CD4-positive, alpha-beta memory T cell (primary cell): ENCODE results near the gene PCSK6. TPM values are rescaled to one million over a fixed set of nuclear protein-coding genes. Genes with fewer than 3 reads are reported as not detected.
"Not testable (repeated sequence)": the region's sequence is repeated elsewhere in the genome, so short reads cannot be mapped to it uniquely, and the experiment has no call there.

Source experiments
- CTCF ChIA-PET: fragments of 350-600 bp; sonication (Branson Sonifier 250); formaldehyde crosslinking; loops from one replicate; lab custom pipeline; 2021; ENCODE audit warnings: inconsistent platforms; ENCODE audit not compliant: partially characterized antibody; lab: Charles Lee
- POLR2A ChIA-PET: fragments of 350-600 bp; sonication (Branson Sonifier 250); formaldehyde crosslinking; loops from one replicate; lab custom pipeline; 2021; ENCODE audit not compliant: partially characterized antibody; lab: Charles Lee
- DNase-seq, 5 donors: peaks; one replicate each; pipeline versions ENCODE4 v3.0.0 to v3.0.0-alpha.2; 2020 to 2022; ENCODE audit warnings: mixed read lengths in 1 of 5
- H3K27ac ChIP-seq: one replicate; pipeline ENCODE4 v1.7.0; 2013; ENCODE audit warnings: low read depth, low read length
- H3K27me3 ChIP-seq: 2 replicates; pipeline ENCODE4 v1.7.0; 2013; ENCODE audit warnings: mild to moderate bottlenecking, low read length, moderate library complexity; ENCODE audit not compliant: insufficient read depth
- H3K36me3 ChIP-seq: 2 replicates; pipeline ENCODE4 v1.7.0; 2013; ENCODE audit warnings: mild to moderate bottlenecking, low read length, moderate library complexity; ENCODE audit not compliant: insufficient read depth
- H3K4me1 ChIP-seq: 2 replicates; pipeline ENCODE4 v1.7.0; 2013; ENCODE audit warnings: mild to moderate bottlenecking, low read length, moderate library complexity; ENCODE audit not compliant: insufficient read depth
- H3K4me3 ChIP-seq, 2 donors: one replicate each; pipeline ENCODE4 v1.7.0; 2013; ENCODE audit warnings: low read length in 2 of 2, mild to moderate bottlenecking in 1 of 2
- H3K9me3 ChIP-seq, 2 donors: one replicate each; pipeline ENCODE4 v1.7.0; 2013; ENCODE audit warnings: low read length in 2 of 2, control low read depth in 1 of 2; ENCODE audit not compliant: control insufficient read depth in 1 of 2
- H3K27ac Mint-ChIP-seq, 7 donors: one replicate each; pipeline ENCODE4 v1.8.0; 2020 to 2021; ENCODE audit warnings: mixed read lengths in 7 of 7, mild to moderate bottlenecking in 6 of 7, inconsistent platforms in 3 of 7, moderate library complexity in 3 of 7
- H3K27me3 Mint-ChIP-seq, 2 donors: one replicate each; pipeline ENCODE4 v1.8.0; 2020 to 2021; ENCODE audit warnings: mixed read lengths in 2 of 2
- H3K36me3 Mint-ChIP-seq, 2 donors: one replicate each; pipeline ENCODE4 v1.8.0; 2020 to 2021; ENCODE audit warnings: mixed read lengths in 2 of 2, inconsistent platforms in 1 of 2, mild to moderate bottlenecking in 1 of 2
- H3K4me1 Mint-ChIP-seq, 4 donors: one replicate each; pipeline ENCODE4 v1.8.0; 2020 to 2021; ENCODE audit warnings: mixed read lengths in 4 of 4, mild to moderate bottlenecking in 1 of 4
- H3K4me3 Mint-ChIP-seq, 8 donors: one replicate each; pipeline ENCODE4 v1.8.0; 2020 to 2021; ENCODE audit warnings: mixed read lengths in 8 of 8, mild to moderate bottlenecking in 7 of 8, moderate library complexity in 6 of 8, inconsistent platforms in 3 of 8
- H3K9me3 Mint-ChIP-seq, 8 donors: one replicate each; pipeline ENCODE4 v1.8.0; 2020 to 2021; ENCODE audit warnings: mixed read lengths in 8 of 8, mild to moderate bottlenecking in 5 of 8, inconsistent platforms in 3 of 8, moderate library complexity in 1 of 8
- intact Hi-C: fragments of 100-400 bp; cut with micrococcal nuclease; formaldehyde crosslinking; loops from one replicate; pipeline ENCODE4 v1.15.1; 2023
- polyA plus RNA-seq, 2 donors: library from polyadenylated mRNA; unstranded; fragments of 300-500 nt; fragmentation: Illumina TruSeq; gene quantifications; one replicate each; pipeline ENCODE4 v1.2.3, GENCODE V29; 2021
- total RNA-seq, 2 experiments: library from RNA; stranded (reverse); gene quantifications; one replicate each; pipeline ENCODE4 v1.2.3, GENCODE V29; 2021

The PCSK6 gene
- total and polyA plus RNA-seq, 4 experiments from 2014 or later = 0.08 to 0.53 (median 0.32) TPM

DNA sequence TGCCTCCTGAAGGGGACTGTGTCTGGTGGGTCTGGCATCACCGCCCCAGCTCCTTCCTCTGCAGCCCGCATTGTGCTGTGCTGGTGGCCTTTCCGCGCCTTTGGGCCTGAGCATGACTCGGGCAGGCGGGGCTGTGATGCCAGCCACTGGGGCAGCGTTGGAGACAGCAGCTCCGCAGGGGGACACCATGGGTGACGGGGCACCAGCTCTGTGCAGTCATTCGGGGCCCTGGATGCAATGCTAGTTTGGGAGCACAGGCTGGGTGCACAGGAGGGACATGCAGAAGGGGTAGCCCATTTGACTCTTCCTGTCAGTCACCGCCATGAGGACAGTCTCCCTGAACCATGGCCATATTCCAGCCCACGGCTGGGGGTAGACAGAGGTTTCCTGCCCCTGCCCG lies 110.6 kb downstream of the PCSK6 start:
- Mint-ChIP-seq H3K27ac (no peak overlapping the region), H3K9me3 (no peaks in the 10 kb centered on the region), H3K4me1 (peaks cover 0 to 2% (median 0%) of the 10 kb centered on the region in 4 donors), H3K36me3 (no peaks in the 10 kb centered on the region), H3K27me3 (peaks cover 2 to 4% of the 10 kb centered on the region in 2 donors), H3K4me3 (no peak overlapping the region)
- ChIA-PET CTCF (no interaction called here), POLR2A (no interaction called here)
- Histone ChIP-seq H3K27ac (no peak overlapping the region), H3K4me1 (no peaks in the 10 kb centered on the region), H3K9me3 (no peaks in the 10 kb centered on the region), H3K36me3 (no peaks in the 10 kb centered on the region), H3K27me3 (no peaks in the 10 kb centered on the region), H3K4me3 (no peak overlapping the region)
- no peak for DNase-seq
- intact Hi-C loops = no loop called here

- peak overlapping the region in 1 of 8 donors; percentile 31 for H3K4me3 Mint-ChIP-seq
- H3K36me3 ChIP-seq = no peaks in the 10 kb centered on the region
- H3K27ac ChIP-seq = no peak overlapping the region
- H3K4me1 ChIP-seq = no peaks in the 10 kb centered on the region
- no peak overlapping the region for H3K27ac Mint-ChIP-seq
- H3K27me3 Mint-ChIP-seq = peaks cover 2 to 4% of the 10 kb centered on the region in 2 donors
- CTCF ChIA-PET = interaction anchor here (0.6 kb wide), 1 partner anchor 135 kb away, joined by 4 read pairs; no protein-coding TSS in a partner anchor
- H3K9me3 ChIP-seq = no peaks in the 10 kb centered on the region
- no peaks in the 10 kb centered on the region for H3K27me3 ChIP-seq
- H3K9me3 Mint-ChIP-seq = no peaks in the 10 kb centered on the region
- DNase-seq = no peak
- POLR2A ChIA-PET = no interaction called here
- peaks cover 0 to 2% (median 0%) of the 10 kb centered on the region in 4 donors for H3K4me1 Mint-ChIP-seq
- no peaks in the 10 kb centered on the region for H3K36me3 Mint-ChIP-seq
- intact Hi-C loops = no loop called here
- no peak overlapping the region for H3K4me3 ChIP-seq
Measured at GRCh38 chr15:101378171-101378755, 111.2 kb downstream of the PCSK6 start.

DNA sequence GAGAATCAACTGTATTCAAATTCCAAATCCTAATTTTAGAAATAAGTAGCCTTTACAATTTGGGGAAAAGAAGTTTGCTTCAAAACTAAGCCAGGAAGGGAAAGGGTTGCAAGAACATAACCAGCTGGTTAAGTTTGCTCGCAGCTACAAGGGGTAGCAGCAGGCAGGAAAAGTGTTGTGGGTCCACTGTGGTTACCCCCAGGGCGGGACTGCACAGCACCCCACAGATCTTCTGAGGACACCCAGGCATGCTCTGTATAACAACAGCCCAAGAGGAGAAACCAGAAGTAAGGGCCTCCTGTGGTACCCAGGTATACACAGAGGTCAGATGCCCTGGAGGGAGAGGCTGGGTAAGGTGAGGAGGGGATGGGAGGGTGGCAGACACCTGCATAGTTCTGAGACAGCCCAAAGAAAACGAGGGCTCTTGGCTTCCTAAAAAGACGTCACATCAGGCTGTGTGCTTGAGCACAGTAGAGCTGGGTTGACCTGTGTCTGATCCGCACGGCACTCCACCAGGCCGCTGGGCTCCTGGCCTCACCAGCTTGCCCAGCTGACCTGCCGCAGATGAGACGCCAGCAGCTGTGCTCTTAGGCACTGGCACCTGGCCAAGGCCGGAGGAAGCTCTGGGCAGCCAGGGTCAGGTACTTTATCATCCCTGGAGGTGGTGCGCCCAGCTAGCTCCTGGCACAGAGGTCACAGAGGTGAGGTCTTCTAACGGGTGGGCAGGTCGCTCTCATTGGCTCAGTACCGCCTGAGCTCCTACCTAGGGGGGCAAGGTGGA lies 112.7 kb downstream of the PCSK6 start:
- peak overlapping the region in 1 of 7 donors; percentile 47 for H3K27ac Mint-ChIP-seq
- DNase-seq = no peak

GRCh38 chr15:101375006-101375405 lies 114.5 kb downstream of the PCSK6 start:
- H3K4me1 ChIP-seq, H3K27ac Mint-ChIP-seq, DNase-seq, POLR2A ChIA-PET, H3K27me3 ChIP-seq, H3K36me3 ChIP-seq, H3K27ac ChIP-seq, H3K9me3 Mint-ChIP-seq, H3K9me3 ChIP-seq, H3K27me3 Mint-ChIP-seq, CTCF ChIA-PET, H3K4me3 Mint-ChIP-seq, intact Hi-C loops, H3K36me3 Mint-ChIP-seq, H3K4me3 ChIP-seq, H3K4me1 Mint-ChIP-seq: not testable (repeated sequence)

More for the DNA sequence above, 112.7 kb downstream of the PCSK6 start:
- POLR2A ChIA-PET = no interaction called here
- CTCF ChIA-PET = no interaction called here
- no peak overlapping the region for H3K4me3 Mint-ChIP-seq
- H3K36me3 ChIP-seq = no peaks in the 10 kb centered on the region
- H3K27me3 ChIP-seq = no peaks in the 10 kb centered on the region
- intact Hi-C loops = no loop called here
- no peak overlapping the region for H3K27ac ChIP-seq
- H3K9me3 Mint-ChIP-seq = no peaks in the 10 kb centered on the region
- peaks cover 0 to 3% (median under 1%) of the 10 kb centered on the region in 4 donors for H3K4me1 Mint-ChIP-seq
- no peaks in the 10 kb centered on the region for H3K9me3 ChIP-seq
- H3K4me3 ChIP-seq = no peak overlapping the region
- H3K4me1 ChIP-seq = no peaks in the 10 kb centered on the region
- peaks cover 4 to 7% of the 10 kb centered on the region in 2 donors for H3K27me3 Mint-ChIP-seq
- H3K36me3 Mint-ChIP-seq = no peaks in the 10 kb centered on the region

DNA sequence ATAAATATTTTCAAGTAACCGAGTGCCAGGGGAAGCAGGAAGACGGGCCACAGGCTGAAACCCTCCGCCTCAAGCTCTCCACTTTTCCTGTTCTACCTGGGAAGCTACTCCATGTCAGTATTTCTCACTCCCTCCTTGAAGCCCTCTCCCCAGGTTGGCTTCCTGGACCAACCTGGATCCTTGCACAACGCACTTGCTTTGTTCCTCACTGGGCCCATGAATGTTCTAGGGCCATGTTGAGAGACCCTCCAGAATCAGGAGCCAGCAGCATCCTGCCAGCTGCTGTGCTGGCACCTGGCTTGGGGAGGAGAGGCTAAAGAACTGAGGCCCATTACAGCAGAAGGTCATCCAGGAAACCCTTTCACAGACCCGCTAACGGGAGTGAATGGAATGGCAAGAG lies 115.2 kb downstream of the PCSK6 start:
- peaks cover 0 to 1% (median under 1%) of the 10 kb centered on the region in 4 donors for H3K4me1 Mint-ChIP-seq
- H3K36me3 Mint-ChIP-seq = no peaks in the 10 kb centered on the region
- H3K27ac ChIP-seq = no peak overlapping the region
- POLR2A ChIA-PET = no interaction called here
- no peaks in the 10 kb centered on the region for H3K4me1 ChIP-seq
- H3K4me3 ChIP-seq = no peak overlapping the region
- H3K9me3 ChIP-seq = no peaks in the 10 kb centered on the region
- H3K27ac Mint-ChIP-seq = no peak overlapping the region
- no peaks in the 10 kb centered on the region for H3K27me3 ChIP-seq
- DNase-seq = no peak
- no peaks in the 10 kb centered on the region for H3K9me3 Mint-ChIP-seq
- peaks cover 2 to 7% of the 10 kb centered on the region in 2 donors for H3K27me3 Mint-ChIP-seq
- intact Hi-C loops = no loop called here
- CTCF ChIA-PET = no interaction called here
- H3K4me3 Mint-ChIP-seq = no peak overlapping the region
- no peaks in the 10 kb centered on the region for H3K36me3 ChIP-seq

GRCh38 chr15:101373577-101373976 lies 115.9 kb downstream of the PCSK6 start:
- Mint-ChIP-seq H3K4me1 (peaks cover 0 to 1% (median under 1%) of the 10 kb centered on the region in 4 donors), H3K4me3 (no peak overlapping the region), H3K27ac (no peak overlapping the region), H3K27me3 (peaks cover 2 to 7% of the 10 kb centered on the region in 2 donors), H3K9me3 (no peaks in the 10 kb centered on the region), H3K36me3 (no peaks in the 10 kb centered on the region)
- H3K27ac ChIP-seq = no peak overlapping the region
- H3K4me3 ChIP-seq = no peak overlapping the region
- CTCF ChIA-PET = no interaction called here
- no peaks in the 10 kb centered on the region for H3K9me3 ChIP-seq
- no peaks in the 10 kb centered on the region for H3K27me3 ChIP-seq
- no peaks in the 10 kb centered on the region for H3K4me1 ChIP-seq
- no peaks in the 10 kb centered on the region for H3K36me3 ChIP-seq
- POLR2A ChIA-PET = no interaction called here
- no peak for DNase-seq
- intact Hi-C loops = no loop called here

- Histone ChIP-seq H3K27me3 (no peaks in the 10 kb centered on the region), H3K27ac (no peak overlapping the region), H3K4me3 (no peak overlapping the region), H3K9me3 (no peaks in the 10 kb centered on the region), H3K36me3 (no peaks in the 10 kb centered on the region), H3K4me1 (no peaks in the 10 kb centered on the region)
- H3K36me3 Mint-ChIP-seq = no peaks in the 10 kb centered on the region
- no peak for DNase-seq
- intact Hi-C loops = no loop called here
- POLR2A ChIA-PET = no interaction called here
- peaks cover 0 to 1% (median under 1%) of the 10 kb centered on the region in 4 donors for H3K4me1 Mint-ChIP-seq
- H3K9me3 Mint-ChIP-seq = no peaks in the 10 kb centered on the region
- CTCF ChIA-PET = no interaction called here
- H3K27me3 Mint-ChIP-seq = peaks cover 2 to 7% of the 10 kb centered on the region in 2 donors
- no peak overlapping the region for H3K27ac Mint-ChIP-seq
- peak overlapping the region in 2 of 8 donors; percentile 21 to 52 for H3K4me3 Mint-ChIP-seq
Measured at GRCh38 chr15:101372960-101373525, 116.5 kb downstream of the PCSK6 start.
